ENCODE results near the gene SPEF1.

Gene SPEF1

DNA sequence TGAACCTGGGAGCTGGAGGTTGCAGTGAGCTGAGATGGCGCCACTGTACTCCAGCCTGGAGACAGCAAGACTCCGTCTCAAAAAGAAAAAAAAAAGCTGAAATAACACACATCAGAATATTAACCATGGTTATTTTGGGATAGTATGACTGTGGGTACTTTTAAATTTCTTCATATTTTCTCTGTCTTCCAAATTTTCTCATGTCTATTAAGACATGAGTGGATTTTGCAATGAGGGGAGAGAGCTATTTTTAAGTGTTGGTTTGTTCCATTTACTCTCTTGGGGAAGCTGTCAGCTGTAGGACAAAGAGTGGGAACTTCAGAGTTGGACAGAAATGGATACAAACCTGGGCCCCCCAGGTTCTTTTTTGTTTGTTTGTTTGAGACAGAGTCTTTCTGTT is 24.0 kb downstream of the SPEF1 start:
- H3K9me3 Mint-ChIP-seq = no peaks in the 10 kb centered on the region

GRCh38 chr20:3755814-3756480 is 25.3 kb downstream of the SPEF1 start:
- Mint-ChIP-seq H3K27ac (no peak overlapping the region), H3K4me3 (no peak overlapping the region), H3K9me3 (no peaks in the 10 kb centered on the region), H3K27me3 (ENCODE audit: low read depth) (peaks cover 16% of the 10 kb centered on the region), H3K36me3 (ENCODE audit: low read depth) (peaks cover 25% of the 10 kb centered on the region), H3K4me1 (peaks cover 11% of the 10 kb centered on the region)
- no peak for TF ChIP-seq CTCF (IDR thresholded peaks at IDR 0.05; ENCODE audit: unreplicated experiment in 3 of 3)

More for the DNA sequence above, 24.0 kb downstream of the SPEF1 start:
- TF ChIP-seq CTCF (IDR thresholded peaks at IDR 0.05; ENCODE audit: unreplicated experiment in 3 of 3) = no peak
- Mint-ChIP-seq H3K4me3 (no peak overlapping the region), H3K4me1 (peaks cover 12% of the 10 kb centered on the region), H3K27ac (no peak overlapping the region), H3K36me3 (ENCODE audit: low read depth) (peaks cover 21% of the 10 kb centered on the region), H3K27me3 (ENCODE audit: low read depth) (peaks cover 9% of the 10 kb centered on the region)

- Mint-ChIP-seq H3K27ac (no peak overlapping the region), H3K4me1 (peaks cover 5% of the 10 kb centered on the region), H3K4me3 (no peak overlapping the region), H3K36me3 (ENCODE audit: low read depth) (peaks cover 30% of the 10 kb centered on the region), H3K9me3 (no peaks in the 10 kb centered on the region), H3K27me3 (ENCODE audit: low read depth) (peaks cover 22% of the 10 kb centered on the region)
- TF ChIP-seq CTCF (IDR thresholded peaks at IDR 0.05; ENCODE audit: unreplicated experiment in 3 of 3) = no peak
These were observed 26.0 kb downstream of the SPEF1 start for GRCh38 chr20:3755269-3755668.

DNA sequence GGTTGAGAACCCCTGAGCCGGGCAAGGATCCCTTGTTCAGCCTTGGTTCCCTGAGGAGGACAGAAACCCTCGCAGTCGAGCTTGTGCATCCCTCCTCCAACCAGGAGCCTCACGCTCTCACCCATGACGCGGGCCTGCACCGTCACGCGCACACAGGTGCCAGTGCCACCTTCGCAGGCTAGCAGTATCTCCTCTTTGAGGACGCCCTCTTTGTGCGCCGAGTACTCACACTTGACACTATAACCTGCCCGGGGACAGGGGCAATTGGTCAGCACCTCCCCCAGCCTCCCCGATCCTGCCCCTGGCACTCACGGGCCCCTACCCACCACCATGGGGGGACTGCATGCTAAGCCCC is 27.0 kb downstream of the SPEF1 start:
- H3K27me3 Mint-ChIP-seq (ENCODE audit: low read depth) = peaks cover 22% of the 10 kb centered on the region
- H3K4me3 Mint-ChIP-seq = no peak overlapping the region
- no peaks in the 10 kb centered on the region for H3K9me3 Mint-ChIP-seq
- H3K27ac Mint-ChIP-seq = no peak overlapping the region
- no peaks in the 10 kb centered on the region for H3K4me1 Mint-ChIP-seq
- H3K36me3 Mint-ChIP-seq (ENCODE audit: low read depth) = peaks cover 26% of the 10 kb centered on the region
- TF ChIP-seq CTCF (IDR thresholded peaks at IDR 0.05; ENCODE audit: unreplicated experiment in 3 of 3) = no peak

DNA sequence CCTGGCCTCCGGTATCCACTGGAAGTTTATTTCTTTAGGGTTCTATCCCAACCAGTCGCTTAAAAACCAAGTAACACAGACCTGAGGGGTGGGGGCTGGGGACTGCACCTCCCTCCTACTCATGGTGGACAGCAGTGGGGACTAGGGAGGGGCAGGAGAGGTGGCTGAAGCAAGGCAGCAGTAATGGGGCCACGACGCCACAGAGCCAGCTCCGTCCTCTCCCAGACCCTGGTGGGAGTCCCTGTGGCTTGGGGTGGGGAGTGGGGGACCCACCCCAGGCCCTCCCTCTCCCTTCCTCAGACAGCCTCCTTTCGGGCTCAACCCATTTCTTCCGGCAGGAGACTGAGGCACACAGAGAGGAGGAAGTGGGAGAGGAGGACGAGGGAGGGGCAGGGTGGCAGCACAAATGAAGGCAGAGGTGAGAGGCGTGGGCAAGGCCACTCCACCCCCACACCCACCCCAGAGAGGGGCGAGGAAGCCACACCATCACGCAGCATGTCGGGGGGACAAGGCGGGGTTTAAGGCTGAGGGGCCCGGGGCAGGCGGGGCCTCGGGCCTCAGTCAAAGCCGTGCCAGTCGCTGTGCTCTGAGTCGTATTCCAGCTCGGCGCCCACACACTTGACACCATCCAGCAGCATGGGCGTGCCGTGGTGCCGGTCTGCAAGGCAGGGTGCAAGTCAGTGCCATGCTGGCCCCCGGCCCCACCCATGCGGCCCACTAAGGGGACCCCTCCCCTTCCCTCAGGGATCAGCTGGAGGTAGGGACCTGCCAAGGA is 27.6 kb downstream of the SPEF1 start:
- Mint-ChIP-seq H3K27ac (no peak overlapping the region), H3K36me3 (ENCODE audit: low read depth) (peaks cover 26% of the 10 kb centered on the region), H3K4me3 (no peak overlapping the region), H3K4me1 (no peaks in the 10 kb centered on the region), H3K27me3 (ENCODE audit: low read depth) (peaks cover 25% of the 10 kb centered on the region), H3K9me3 (no peaks in the 10 kb centered on the region)
- TF ChIP-seq CTCF (IDR thresholded peaks at IDR 0.05; ENCODE audit: unreplicated experiment in 3 of 3) = no peak

Data from nephron (organoid).